ENCODE measurements around the gene NDUFS6. TPM values are rescaled to one million over a fixed set of nuclear protein-coding genes. Genes with fewer than 3 reads are reported as not detected.

Gene NDUFS6
- total RNA-seq, 6 experiments from 2014 or later: 33.7 to 55.7 (median 46.2) TPM

DNA sequence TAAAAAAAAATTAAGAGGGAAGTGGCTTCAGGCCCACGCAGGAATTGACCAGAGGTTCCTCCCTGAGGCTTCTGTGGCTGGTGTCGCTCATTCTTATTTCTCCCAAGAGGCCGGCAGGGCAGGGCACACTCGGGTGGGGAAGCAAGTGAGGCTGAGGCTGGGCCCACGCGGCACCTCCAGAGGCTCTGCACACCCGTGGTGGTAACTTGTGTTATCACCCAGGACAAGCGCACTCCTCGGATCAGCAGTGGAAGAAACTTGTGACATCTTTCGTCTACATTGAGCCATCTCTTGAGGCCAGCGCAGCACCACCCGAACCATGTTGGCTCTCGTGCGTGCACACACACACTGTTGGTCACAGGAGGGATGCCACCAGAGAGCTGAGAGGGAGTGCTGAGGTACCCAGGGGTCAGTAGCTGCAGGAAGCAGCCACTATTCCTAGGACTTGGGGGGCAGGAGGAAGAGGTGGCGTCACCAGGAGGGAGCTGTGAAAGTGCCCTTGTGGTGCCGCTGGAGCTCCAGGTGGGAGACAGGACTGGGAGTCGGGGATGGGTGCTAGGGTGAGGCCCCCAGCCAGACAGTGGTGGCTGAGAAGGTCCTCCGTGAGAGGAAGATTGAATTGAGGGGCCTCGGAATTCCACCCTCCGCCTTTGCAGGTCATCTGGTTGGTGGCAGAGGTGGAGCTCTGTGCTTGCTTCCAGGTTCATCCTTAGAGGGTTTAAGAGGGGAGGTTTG is 6.4 kb downstream of the NDUFS6 start:
- Mint-ChIP-seq H3K4me1 (ENCODE audit: low read depth) (peaks cover 23% of the 10 kb centered on the region), H3K9me3 (no peaks in the 10 kb centered on the region), H3K36me3 (ENCODE audit: low read depth) (peaks cover 68% of the 10 kb centered on the region), H3K27me3 (ENCODE audit: insufficient read depth) (peaks cover 1% of the 10 kb centered on the region; the same call in 1 of the 2 replicates), H3K27ac (no peak overlapping the region), H3K4me3 (no peak overlapping the region)
- TF ChIP-seq, protein P1, sequence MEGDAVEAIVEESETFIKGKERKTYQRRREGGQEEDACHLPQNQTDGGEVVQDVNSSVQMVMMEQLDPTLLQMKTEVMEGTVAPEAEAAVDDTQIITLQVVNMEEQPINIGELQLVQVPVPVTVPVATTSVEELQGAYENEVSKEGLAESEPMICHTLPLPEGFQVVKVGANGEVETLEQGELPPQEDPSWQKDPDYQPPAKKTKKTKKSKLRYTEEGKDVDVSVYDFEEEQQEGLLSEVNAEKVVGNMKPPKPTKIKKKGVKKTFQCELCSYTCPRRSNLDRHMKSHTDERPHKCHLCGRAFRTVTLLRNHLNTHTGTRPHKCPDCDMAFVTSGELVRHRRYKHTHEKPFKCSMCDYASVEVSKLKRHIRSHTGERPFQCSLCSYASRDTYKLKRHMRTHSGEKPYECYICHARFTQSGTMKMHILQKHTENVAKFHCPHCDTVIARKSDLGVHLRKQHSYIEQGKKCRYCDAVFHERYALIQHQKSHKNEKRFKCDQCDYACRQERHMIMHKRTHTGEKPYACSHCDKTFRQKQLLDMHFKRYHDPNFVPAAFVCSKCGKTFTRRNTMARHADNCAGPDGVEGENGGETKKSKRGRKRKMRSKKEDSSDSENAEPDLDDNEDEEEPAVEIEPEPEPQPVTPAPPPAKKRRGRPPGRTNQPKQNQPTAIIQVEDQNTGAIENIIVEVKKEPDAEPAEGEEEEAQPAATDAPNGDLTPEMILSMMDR (IDR thresholded peaks at IDR 0.05): no peak
- no peak for DNase-seq

DNA sequence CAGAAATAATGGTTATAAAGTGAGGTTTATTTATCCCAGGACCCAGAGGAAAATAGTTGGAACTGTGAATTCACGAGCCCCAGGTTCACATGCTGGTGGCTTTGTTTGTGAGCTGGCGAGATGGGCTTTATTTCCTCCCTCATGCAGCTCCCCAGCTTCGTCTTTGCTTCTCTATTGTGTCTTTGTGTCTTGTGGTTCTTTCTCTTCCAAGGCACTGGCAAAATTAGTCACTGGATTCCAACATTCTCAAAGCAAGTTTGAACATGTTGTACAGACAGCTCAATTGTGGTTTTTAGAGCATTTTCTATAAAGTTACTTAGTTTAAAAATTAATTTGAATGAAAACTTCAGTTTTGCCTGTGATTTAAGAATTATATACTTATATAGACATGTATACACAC is 7.2 kb downstream of the NDUFS6 start:
- Mint-ChIP-seq H3K4me3 (no peak overlapping the region), H3K27me3 (ENCODE audit: insufficient read depth) (peaks cover 1% of the 10 kb centered on the region; the same call in 1 of the 2 replicates)

DNA sequence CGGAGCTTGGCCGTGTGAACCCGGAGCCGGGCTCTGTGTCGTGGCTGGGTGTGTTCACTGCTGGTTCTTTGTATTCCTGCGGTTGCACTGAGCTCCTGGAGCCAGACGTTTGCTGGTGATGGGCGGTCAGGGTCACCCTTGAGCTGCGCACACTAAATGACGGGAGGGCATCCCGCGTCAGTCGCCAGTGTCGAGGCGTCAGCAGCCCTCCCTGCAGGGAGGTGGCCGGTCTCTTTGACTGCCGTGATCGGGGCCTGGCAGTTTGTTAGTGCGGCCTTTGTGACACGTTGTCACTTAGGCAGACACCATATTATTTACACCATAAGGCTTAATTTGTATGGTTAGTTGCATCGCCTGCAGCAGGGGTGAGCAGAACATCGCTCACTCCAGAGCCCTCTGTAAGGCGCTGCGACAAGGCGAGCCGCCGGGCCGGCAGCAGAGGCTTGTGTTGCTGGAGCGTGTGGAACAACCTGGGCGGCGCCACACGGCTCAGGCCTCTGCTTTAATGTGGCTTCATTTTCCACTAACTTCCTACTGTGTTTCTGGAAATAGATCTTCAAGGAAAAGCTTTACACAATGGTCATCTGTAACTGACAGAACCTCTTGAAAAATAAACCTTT is 8.3 kb downstream of the NDUFS6 start:
- H3K4me3 Mint-ChIP-seq: no peak overlapping the region
- peaks cover 4% of the 10 kb centered on the region; the same call in 1 of the 2 replicates for H3K27me3 Mint-ChIP-seq (ENCODE audit: insufficient read depth)
- H3K9me3 Mint-ChIP-seq: no peaks in the 10 kb centered on the region
- no peak for DNase-seq
- H3K27ac Mint-ChIP-seq: no peak overlapping the region
- peaks cover 66% of the 10 kb centered on the region for H3K36me3 Mint-ChIP-seq (ENCODE audit: low read depth)
- peaks cover 8% of the 10 kb centered on the region for H3K4me1 Mint-ChIP-seq (ENCODE audit: low read depth)
- TF ChIP-seq, protein P1 (IDR thresholded peaks at IDR 0.05): no peak

More for the DNA sequence above, 7.2 kb downstream of the NDUFS6 start:
- Mint-ChIP-seq H3K36me3 (ENCODE audit: low read depth) (peaks cover 65% of the 10 kb centered on the region), H3K9me3 (no peaks in the 10 kb centered on the region), H3K27ac (peak overlapping the region; percentile 65), H3K4me1 (ENCODE audit: low read depth) (peaks cover 15% of the 10 kb centered on the region)
- TF ChIP-seq, protein P1 (IDR thresholded peaks at IDR 0.05): no peak
- DNase-seq: peak; percentile 28

DNA sequence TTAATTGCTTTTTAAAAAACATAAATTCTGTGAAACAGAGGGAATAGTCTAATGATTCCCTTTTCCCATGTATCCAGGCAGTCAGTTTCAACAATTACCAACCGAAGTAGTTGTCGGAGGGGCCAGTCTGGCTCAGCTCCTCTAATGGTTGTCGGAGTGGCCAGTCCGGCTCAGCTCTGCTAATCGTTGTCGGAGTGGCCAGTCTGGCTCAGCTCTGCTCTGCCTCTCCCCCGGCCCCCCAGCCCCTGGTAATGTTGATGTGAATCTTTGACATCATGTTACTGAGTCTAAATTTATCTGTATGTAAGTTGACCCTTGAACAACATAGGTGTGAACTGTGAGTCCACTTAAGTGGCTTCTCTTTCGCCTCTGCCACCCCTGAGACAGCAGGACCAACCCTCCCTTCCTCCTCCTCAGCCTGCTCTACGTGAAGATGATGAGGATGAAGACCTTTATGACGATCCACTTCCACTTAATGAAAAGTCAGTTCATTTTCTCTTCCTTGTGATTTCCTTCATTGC is 9.4 kb downstream of the NDUFS6 start:
- no peak for DNase-seq
- H3K36me3 Mint-ChIP-seq (ENCODE audit: low read depth): peaks cover 67% of the 10 kb centered on the region
- no peaks in the 10 kb centered on the region for H3K9me3 Mint-ChIP-seq
- no peak overlapping the region for H3K27ac Mint-ChIP-seq
- TF ChIP-seq, protein P1 (IDR thresholded peaks at IDR 0.05): no peak
- H3K4me1 Mint-ChIP-seq (ENCODE audit: low read depth): peaks cover 8% of the 10 kb centered on the region
- H3K4me3 Mint-ChIP-seq: no peak overlapping the region
- peaks cover 4% of the 10 kb centered on the region; the same call in 1 of the 2 replicates for H3K27me3 Mint-ChIP-seq (ENCODE audit: insufficient read depth)

DNA sequence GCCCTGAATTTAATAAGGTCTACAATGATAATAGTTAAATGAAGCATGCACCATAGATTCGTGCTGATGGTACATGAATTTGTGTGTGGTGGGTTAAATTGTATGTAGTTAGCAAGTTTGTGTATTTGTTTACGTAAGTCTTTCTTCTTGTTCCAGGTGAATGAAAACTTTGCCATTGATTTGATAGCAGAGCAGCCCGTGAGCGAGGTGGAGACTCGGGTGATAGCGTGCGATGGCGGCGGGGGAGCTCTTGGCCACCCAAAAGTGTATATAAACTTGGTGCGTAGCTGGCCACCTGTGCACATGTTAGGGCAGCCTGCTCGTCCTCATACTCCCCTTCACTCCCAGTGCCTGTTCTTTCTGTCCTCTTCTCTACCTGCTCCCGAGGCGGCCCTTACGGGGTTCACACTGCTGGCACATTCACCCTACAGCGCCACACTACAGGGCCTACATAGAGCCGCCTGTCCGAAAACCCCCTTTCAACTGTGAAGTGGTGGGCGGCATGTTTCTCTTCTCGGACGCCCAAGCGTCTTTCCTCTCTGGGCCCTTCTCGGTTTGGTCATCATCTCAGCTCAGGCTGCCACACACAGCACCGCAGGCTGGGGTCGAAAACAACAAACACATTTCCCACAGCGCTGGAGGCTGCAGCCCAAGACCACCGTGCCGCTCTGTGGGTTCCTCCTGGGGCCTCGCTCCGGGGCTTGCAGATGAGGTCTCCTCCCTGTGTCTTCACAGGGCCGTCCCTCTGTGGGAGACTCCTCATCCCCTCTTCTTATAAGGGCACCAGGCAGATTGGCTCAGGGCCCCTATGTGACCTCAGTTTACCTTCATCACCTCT is 13.2 kb downstream of the NDUFS6 start:
- H3K36me3 Mint-ChIP-seq (ENCODE audit: low read depth): peaks cover 72% of the 10 kb centered on the region
- H3K9me3 Mint-ChIP-seq: no peaks in the 10 kb centered on the region
- no peaks in the 10 kb centered on the region for H3K4me1 Mint-ChIP-seq (ENCODE audit: low read depth)
- no peak for DNase-seq
- H3K27me3 Mint-ChIP-seq (ENCODE audit: insufficient read depth): peaks cover 2% of the 10 kb centered on the region
- TF ChIP-seq, protein P1 (IDR thresholded peaks at IDR 0.05): no peak
- no peak overlapping the region for H3K27ac Mint-ChIP-seq
- H3K4me3 Mint-ChIP-seq: no peak overlapping the region

All from HFFc6 (cell line).